ENCODE measurements around the gene CCDC92. TPM values are rescaled to one million over a fixed set of nuclear protein-coding genes. Genes with fewer than 3 reads are reported as not detected.

Gene CCDC92
- total RNA-seq, 1 donor from 2014 or later: 31.0 TPM

DNA sequence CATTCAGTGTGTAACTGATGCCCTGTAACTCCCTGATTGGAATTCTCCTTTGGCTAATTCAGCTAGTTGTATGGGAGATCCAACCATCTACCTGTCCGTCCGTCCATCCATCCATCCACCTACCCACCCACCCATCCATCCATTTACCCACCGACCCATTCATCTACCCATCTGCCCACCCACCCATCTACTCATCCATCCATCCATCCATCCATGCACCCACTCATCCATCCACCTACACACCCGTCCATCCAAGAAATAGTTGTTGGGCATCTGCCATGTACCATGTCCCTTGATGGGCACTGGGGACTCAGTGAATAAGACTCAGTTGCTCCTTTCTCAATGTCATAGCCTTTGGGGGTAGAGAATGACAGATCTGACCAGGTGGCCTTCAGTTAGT is 48.1 kb downstream of the CCDC92 start:
- TF ChIP-seq, protein P1, sequence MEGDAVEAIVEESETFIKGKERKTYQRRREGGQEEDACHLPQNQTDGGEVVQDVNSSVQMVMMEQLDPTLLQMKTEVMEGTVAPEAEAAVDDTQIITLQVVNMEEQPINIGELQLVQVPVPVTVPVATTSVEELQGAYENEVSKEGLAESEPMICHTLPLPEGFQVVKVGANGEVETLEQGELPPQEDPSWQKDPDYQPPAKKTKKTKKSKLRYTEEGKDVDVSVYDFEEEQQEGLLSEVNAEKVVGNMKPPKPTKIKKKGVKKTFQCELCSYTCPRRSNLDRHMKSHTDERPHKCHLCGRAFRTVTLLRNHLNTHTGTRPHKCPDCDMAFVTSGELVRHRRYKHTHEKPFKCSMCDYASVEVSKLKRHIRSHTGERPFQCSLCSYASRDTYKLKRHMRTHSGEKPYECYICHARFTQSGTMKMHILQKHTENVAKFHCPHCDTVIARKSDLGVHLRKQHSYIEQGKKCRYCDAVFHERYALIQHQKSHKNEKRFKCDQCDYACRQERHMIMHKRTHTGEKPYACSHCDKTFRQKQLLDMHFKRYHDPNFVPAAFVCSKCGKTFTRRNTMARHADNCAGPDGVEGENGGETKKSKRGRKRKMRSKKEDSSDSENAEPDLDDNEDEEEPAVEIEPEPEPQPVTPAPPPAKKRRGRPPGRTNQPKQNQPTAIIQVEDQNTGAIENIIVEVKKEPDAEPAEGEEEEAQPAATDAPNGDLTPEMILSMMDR (IDR thresholded peaks at IDR 0.05): no peak
- H3K27ac ChIP-seq: no peak overlapping the region
- no peak for DNase-seq (ENCODE audit: low spot score in 2 of 2)
- intact Hi-C loops (cut with DNase I): no loop called here
- H3K27me3 ChIP-seq: no peaks in the 10 kb centered on the region
- H3K4me3 ChIP-seq: no peak overlapping the region
- no peaks in the 10 kb centered on the region for H3K4me1 ChIP-seq
- H3K9me3 ChIP-seq: no peaks in the 10 kb centered on the region
- no peaks in the 10 kb centered on the region for H3K36me3 ChIP-seq

DNA sequence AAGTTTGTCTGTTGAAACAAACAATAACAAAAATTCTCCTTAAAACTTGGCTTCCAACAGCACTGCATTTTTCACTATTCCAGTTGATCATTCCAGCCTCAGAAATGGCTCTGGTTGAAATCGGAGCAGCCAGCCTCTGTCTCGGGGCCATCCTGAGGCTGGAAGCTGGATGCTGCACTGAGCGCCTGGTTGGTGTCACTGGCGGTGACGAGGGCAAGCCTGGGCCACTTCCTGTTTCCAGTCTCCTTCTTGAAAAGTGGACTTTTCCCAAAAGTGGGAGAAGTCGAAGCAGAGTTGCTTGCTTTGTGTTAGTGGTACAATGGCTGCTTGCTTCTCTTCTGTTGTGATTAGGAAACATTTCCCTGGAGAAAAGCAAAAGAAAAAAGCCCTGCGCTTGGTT is 48.7 kb downstream of the CCDC92 start:
- no peak overlapping the region for H3K4me3 ChIP-seq
- H3K36me3 ChIP-seq: no peaks in the 10 kb centered on the region
- intact Hi-C loops (cut with DNase I): no loop called here
- TF ChIP-seq, protein P1 (IDR thresholded peaks at IDR 0.05): no peak
- no peak for DNase-seq (ENCODE audit: low spot score in 2 of 2)
- no peak overlapping the region for H3K27ac ChIP-seq
- no peaks in the 10 kb centered on the region for H3K4me1 ChIP-seq
- no peaks in the 10 kb centered on the region for H3K9me3 ChIP-seq
- H3K27me3 ChIP-seq: no peaks in the 10 kb centered on the region

DNA sequence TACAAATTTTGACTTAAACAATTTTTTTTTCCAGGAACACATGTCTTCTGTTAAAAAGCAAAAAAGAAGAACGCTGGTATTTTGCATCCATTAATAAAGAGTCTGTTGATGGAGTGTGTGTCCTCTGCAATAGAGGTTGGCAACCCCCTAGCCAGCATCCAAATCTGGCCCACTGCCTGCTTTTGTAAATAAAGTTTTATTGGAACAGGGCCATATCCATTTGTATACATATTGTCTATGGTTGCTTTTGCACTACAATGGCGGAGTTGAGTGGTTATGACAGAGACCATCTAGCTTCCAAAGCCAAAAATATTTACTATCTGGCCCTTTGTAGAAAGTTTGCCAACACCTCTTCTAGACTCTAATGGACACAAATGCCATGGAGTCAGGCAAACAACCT is 49.6 kb downstream of the CCDC92 start:
- no peaks in the 10 kb centered on the region for H3K9me3 ChIP-seq
- no peaks in the 10 kb centered on the region for H3K4me1 ChIP-seq
- H3K4me3 ChIP-seq: no peak overlapping the region
- no peak overlapping the region for H3K27ac ChIP-seq
- no peaks in the 10 kb centered on the region for H3K27me3 ChIP-seq
- intact Hi-C loops (cut with DNase I): no loop called here
- H3K36me3 ChIP-seq: no peaks in the 10 kb centered on the region
- no peak for DNase-seq (ENCODE audit: low spot score in 2 of 2)
- TF ChIP-seq, protein P1 (IDR thresholded peaks at IDR 0.05): no peak

DNA sequence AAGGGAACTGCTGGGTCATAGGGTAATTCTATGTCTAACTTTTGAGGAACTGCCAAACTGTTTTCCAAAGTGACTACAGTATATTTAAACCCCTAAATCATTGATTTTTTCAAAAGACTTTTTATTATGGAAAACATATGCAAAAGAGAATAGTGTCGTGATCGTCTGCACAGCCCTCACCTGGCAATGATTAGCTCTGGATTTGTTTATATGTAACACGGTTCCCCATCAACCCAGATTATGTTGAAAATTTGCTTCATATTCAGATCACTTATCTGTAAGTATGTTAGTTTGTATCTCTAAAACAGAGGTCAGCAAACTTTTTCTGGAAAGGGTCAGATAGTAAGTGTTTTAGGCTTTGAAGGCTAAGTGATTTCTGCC is 52.7 kb downstream of the CCDC92 start:
- Histone ChIP-seq H3K27ac (no peak overlapping the region), H3K9me3 (no peaks in the 10 kb centered on the region), H3K4me1 (no peaks in the 10 kb centered on the region), H3K4me3 (no peak overlapping the region), H3K27me3 (no peaks in the 10 kb centered on the region), H3K36me3 (no peaks in the 10 kb centered on the region)
- TF ChIP-seq, protein P1 (IDR thresholded peaks at IDR 0.05): no peak
- no peak for DNase-seq (ENCODE audit: low spot score in 2 of 2)
- intact Hi-C loops (cut with DNase I): no loop called here

DNA sequence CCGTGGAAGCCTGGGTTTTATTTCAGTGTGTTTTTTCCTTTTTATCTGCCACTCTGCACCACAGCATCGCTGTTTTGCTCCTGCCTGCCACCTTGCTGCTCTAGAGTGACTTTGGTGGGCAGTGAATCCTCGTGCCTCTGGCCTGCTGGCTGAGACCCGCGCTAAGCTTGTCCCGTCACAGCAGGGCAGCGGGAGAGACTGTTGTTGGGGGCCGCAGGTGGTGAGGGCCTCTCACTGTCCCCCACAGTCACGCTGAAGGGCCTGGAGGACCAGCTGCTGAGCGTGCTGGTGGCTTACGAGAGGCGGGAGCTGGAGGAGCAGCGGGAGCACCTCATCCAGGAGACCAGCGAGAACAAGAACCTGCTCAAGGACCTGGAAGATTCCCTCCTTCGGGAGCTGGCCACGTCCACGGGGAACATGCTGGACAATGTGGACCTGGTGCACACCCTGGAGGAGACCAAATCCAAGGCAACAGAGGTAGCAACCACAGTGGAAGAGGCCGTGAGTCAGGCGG is 55.2 kb downstream of the CCDC92 start:
- Histone ChIP-seq H3K9me3 (no peaks in the 10 kb centered on the region), H3K27ac (no peak overlapping the region), H3K4me3 (no peak overlapping the region), H3K4me1 (no peaks in the 10 kb centered on the region), H3K36me3 (no peaks in the 10 kb centered on the region), H3K27me3 (no peaks in the 10 kb centered on the region)
- intact Hi-C loops (cut with DNase I): no loop called here
- no peak for DNase-seq (ENCODE audit: low spot score in 2 of 2)
- TF ChIP-seq, protein P1 (IDR thresholded peaks at IDR 0.05): no peak

DNA sequence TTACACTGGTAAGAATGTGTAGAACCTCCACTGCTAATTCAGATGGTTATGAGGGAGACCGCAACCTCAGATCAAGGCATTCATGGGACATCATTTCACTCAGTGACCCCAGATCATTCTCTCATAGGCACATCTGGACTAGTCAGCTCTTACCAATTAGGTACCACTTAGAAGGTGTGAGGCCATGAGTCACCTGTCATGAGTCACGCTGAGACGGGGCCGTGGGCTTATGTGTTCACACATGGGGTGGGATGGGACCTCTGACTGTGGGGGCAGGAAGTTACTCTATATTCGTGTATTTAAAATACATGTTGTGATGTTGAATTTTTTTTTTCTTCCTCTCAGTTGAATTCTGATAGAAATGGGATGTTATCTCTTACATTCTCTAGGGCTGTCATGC is 55.9 kb downstream of the CCDC92 start:
- TF ChIP-seq, protein P1 (IDR thresholded peaks at IDR 0.05): no peak
- no peak for DNase-seq (ENCODE audit: low spot score in 2 of 2)
- Histone ChIP-seq H3K4me3 (no peak overlapping the region), H3K9me3 (no peaks in the 10 kb centered on the region), H3K4me1 (no peaks in the 10 kb centered on the region), H3K36me3 (no peaks in the 10 kb centered on the region), H3K27ac (no peak overlapping the region), H3K27me3 (no peaks in the 10 kb centered on the region)
- intact Hi-C loops (cut with DNase I): no loop called here
